ENCODE data around the gene ADGRV1.

The ADGRV1 gene

DNA sequence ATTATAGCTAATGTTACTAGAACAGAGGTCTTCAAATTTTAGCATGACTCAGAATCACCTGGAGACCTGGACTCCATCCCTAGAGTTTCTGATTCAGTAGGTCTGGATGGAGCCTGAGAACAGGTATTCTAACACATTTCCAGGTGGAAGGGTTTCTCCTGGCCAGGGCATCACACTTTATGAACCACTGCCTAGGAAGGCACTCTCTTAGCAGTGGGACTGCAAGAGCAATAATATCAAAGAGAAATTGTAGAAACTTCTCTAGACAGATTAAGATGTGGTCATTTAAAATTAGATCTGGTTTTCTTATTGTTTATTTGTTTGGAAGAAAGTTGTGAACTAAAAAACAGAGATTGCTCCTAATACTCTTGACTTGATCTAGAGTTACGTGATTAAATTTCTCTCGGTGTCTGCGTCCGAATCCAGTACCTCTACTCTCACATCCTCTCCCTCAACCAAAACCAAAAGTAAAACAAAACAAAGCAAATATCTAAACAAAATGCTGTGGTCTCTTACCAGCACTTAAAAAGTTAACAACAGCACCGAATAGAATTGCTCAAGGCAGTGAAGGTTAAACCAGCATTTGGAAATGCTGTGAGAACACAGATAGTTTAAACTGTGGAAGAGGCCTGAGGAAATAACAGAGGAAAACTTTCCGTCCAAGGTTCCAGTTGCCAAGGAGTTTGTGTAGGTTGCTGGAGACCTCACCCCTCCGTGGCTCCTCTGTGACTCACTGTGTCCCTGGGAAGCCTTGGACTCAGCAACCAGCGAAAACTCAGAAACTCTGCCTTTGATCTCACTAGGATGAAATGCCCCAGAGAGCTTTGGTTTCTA, 631.1 kb downstream of the ADGRV1 start (continued):
- TF ChIP-seq, protein P1, sequence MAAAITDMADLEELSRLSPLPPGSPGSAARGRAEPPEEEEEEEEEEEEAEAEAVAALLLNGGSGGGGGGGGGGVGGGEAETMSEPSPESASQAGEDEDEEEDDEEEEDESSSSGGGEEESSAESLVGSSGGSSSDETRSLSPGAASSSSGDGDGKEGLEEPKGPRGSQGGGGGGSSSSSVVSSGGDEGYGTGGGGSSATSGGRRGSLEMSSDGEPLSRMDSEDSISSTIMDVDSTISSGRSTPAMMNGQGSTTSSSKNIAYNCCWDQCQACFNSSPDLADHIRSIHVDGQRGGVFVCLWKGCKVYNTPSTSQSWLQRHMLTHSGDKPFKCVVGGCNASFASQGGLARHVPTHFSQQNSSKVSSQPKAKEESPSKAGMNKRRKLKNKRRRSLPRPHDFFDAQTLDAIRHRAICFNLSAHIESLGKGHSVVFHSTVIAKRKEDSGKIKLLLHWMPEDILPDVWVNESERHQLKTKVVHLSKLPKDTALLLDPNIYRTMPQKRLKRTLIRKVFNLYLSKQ (tag by site-specific recombination; IDR thresholded peaks at IDR 0.05; ENCODE audit: borderline replicate concordance): no peak

DNA sequence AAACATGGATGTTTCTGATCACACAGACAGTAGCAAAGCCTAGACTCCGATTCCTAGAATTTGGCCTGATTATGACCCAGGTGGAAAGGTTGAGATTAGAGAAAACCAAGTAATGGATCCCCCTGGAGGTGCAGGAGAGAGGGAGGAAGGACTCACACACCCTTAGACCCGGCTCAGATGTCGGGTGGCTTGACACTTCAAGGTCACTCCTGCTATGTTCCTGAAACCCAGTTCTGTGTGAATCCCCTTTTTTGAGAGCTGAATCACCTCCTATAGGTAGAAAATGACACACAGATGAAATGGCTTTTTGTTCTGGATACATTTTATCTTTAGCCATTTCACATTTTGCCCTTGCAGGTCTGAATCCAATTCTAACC, 631.7 kb downstream of the ADGRV1 start:
- H3K9me3 ChIP-seq (ENCODE audit: control insufficient read depth, insufficient read depth, low read depth, low read length): no peaks in the 10 kb centered on the region
- CTCF ChIA-PET: no interaction called here
- H3K36me3 ChIP-seq (ENCODE audit: control insufficient read depth in 2 of 2, insufficient read depth in 1 of 2, low read length in 2 of 2): no peaks in the 10 kb centered on the region
- no peak overlapping the region for H3K27ac ChIP-seq (ENCODE audit: extremely low read depth, low read depth, low read length)
- POLR2A ChIA-PET: no interaction called here
- no peaks in the 10 kb centered on the region for H3K4me1 ChIP-seq (ENCODE audit: control insufficient read depth, insufficient read depth, low read length)
- TF ChIP-seq REPIN1 (tag by site-specific recombination; IDR thresholded peaks at IDR 0.05; ENCODE audit: low read depth) (no peak), ZEB2 (tag by site-specific recombination; IDR thresholded peaks at IDR 0.05) (no peak), ZNF221 (tag by site-specific recombination; IDR thresholded peaks at IDR 0.05; ENCODE audit: borderline replicate concordance) (no peak), ZNF302 (tag by site-specific recombination; IDR thresholded peaks at IDR 0.05; ENCODE audit: low read depth) (no peak), ZNF514 (tag by site-specific recombination; IDR thresholded peaks at IDR 0.05) (no peak), ZNF670 (tag by site-specific recombination; IDR thresholded peaks at IDR 0.05; ENCODE audit: low read depth) (no peak), ZNF202 (tag by site-specific recombination; IDR thresholded peaks at IDR 0.05; ENCODE audit: borderline replicate concordance) (no peak), ZFP3 (tag by site-specific recombination; IDR thresholded peaks at IDR 0.05; ENCODE audit: low read depth) (no peak), ZNF664 (tag by site-specific recombination; IDR thresholded peaks at IDR 0.05) (no peak)
- TF ChIP-seq, protein P2, sequence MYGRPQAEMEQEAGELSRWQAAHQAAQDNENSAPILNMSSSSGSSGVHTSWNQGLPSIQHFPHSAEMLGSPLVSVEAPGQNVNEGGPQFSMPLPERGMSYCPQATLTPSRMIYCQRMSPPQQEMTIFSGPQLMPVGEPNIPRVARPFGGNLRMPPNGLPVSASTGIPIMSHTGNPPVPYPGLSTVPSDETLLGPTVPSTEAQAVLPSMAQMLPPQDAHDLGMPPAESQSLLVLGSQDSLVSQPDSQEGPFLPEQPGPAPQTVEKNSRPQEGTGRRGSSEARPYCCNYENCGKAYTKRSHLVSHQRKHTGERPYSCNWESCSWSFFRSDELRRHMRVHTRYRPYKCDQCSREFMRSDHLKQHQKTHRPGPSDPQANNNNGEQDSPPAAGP (tag by site-specific recombination; IDR thresholded peaks at IDR 0.05): no peak
- H3K4me3 ChIP-seq (ENCODE audit: low read depth, low read length): no peak overlapping the region

DNA sequence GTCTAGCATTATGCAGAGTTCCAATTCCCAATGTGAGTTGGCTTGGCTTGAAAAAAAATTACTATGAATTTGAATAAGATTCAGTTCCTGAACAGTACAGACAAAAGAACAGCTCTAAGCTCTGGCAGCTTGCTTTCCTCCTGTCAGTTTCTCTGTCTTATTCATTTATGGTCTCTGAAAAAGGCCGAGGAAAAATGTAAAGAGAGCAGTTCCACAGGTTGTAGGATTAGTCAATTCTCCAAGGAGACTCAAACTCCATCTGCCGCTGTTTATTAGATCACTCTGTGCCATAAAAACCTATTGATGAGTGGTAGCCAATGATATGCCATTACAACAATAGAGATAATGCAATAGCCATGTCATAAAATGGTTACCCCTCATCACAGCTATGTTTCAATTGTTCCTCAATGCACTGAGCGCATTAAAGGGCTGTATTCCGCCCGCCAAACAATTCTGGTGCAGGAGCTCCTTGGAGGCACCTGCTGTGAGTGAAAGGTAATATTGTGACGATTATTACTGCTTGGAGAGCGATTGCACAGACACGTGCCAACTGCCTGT, 636.3 kb downstream of the ADGRV1 start:
- Histone ChIP-seq H3K4me3 (ENCODE audit: low read depth, low read length) (no peak overlapping the region), H3K4me1 (ENCODE audit: control insufficient read depth, insufficient read depth, low read length) (no peaks in the 10 kb centered on the region), H3K27ac (ENCODE audit: extremely low read depth, low read depth, low read length) (no peak overlapping the region), H3K9me3 (ENCODE audit: control insufficient read depth, insufficient read depth, low read depth, low read length) (no peaks in the 10 kb centered on the region), H3K36me3 (ENCODE audit: control insufficient read depth in 2 of 2, insufficient read depth in 1 of 2, low read length in 2 of 2) (no peaks in the 10 kb centered on the region)
- CTCF ChIA-PET: no interaction called here
- no peak for TF ChIP-seq ZNF354C (tag by site-specific recombination; IDR thresholded peaks at IDR 0.05; ENCODE audit: borderline replicate concordance, low read depth)
- TF ChIP-seq, protein P3, sequence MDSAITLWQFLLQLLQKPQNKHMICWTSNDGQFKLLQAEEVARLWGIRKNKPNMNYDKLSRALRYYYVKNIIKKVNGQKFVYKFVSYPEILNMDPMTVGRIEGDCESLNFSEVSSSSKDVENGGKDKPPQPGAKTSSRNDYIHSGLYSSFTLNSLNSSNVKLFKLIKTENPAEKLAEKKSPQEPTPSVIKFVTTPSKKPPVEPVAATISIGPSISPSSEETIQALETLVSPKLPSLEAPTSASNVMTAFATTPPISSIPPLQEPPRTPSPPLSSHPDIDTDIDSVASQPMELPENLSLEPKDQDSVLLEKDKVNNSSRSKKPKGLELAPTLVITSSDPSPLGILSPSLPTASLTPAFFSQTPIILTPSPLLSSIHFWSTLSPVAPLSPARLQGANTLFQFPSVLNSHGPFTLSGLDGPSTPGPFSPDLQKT (IDR thresholded peaks at IDR 0.05; ENCODE audit: borderline replicate concordance, low read depth, low read length): no peak
- no peak for TF ChIP-seq ZXDB (tag by site-specific recombination; IDR thresholded peaks at IDR 0.05)
- TF ChIP-seq, protein P4, sequence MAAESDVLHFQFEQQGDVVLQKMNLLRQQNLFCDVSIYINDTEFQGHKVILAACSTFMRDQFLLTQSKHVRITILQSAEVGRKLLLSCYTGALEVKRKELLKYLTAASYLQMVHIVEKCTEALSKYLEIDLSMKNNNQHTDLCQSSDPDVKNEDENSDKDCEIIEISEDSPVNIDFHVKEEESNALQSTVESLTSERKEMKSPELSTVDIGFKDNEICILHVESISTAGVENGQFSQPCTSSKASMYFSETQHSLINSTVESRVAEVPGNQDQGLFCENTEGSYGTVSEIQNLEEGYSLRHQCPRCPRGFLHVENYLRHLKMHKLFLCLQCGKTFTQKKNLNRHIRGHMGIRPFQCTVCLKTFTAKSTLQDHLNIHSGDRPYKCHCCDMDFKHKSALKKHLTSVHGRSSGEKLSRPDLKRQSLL (tag by site-specific recombination; IDR thresholded peaks at IDR 0.05): no peak
- TF ChIP-seq ZNF670 (tag by site-specific recombination; IDR thresholded peaks at IDR 0.05; ENCODE audit: low read depth): no peak
- TF ChIP-seq OVOL3 (tag by site-specific recombination; IDR thresholded peaks at IDR 0.05): no peak
- no peak for TF ChIP-seq ZNF571 (tag by site-specific recombination; IDR thresholded peaks at IDR 0.05)
- TF ChIP-seq ZNF169 (tag by site-specific recombination; IDR thresholded peaks at IDR 0.05): no peak
- no peak for TF ChIP-seq MEIS1 (CRISPR knock-in tag; IDR thresholded peaks at IDR 0.05; ENCODE audit: borderline replicate concordance)
- TF ChIP-seq, protein P5, sequence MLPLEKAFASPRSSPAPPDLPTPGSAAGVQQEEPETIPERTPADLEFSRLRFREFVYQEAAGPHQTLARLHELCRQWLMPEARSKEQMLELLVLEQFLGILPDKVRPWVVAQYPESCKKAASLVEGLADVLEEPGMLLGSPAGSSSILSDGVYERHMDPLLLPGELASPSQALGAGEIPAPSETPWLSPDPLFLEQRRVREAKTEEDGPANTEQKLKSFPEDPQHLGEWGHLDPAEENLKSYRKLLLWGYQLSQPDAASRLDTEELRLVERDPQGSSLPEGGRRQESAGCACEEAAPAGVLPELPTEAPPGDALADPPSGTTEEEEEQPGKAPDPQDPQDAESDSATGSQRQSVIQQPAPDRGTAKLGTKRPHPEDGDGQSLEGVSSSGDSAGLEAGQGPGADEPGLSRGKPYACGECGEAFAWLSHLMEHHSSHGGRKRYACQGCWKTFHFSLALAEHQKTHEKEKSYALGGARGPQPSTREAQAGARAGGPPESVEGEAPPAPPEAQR (tag by site-specific recombination; IDR thresholded peaks at IDR 0.05): no peak
- TF ChIP-seq ZNF843 (tag by site-specific recombination; IDR thresholded peaks at IDR 0.05): no peak
- TF ChIP-seq ZNF658 (tag by site-specific recombination; IDR thresholded peaks at IDR 0.05): no peak
- no peak for TF ChIP-seq ZNF391 (tag by site-specific recombination; IDR thresholded peaks at IDR 0.05; ENCODE audit: borderline replicate concordance, low read depth)
- no peak for TF ChIP-seq ZNF19 (tag by site-specific recombination; IDR thresholded peaks at IDR 0.05; ENCODE audit: low read depth)
- POLR2A ChIA-PET: no interaction called here
